ENCODE measurements around the gene BCL2L13. TPM values are rescaled to one million over a fixed set of nuclear protein-coding genes. Genes with fewer than 3 reads are reported as not detected.

The BCL2L13 gene
- total RNA-seq, 4 donors from 2014 or later, result 46.0 to 103 (median 72.2) TPM

DNA sequence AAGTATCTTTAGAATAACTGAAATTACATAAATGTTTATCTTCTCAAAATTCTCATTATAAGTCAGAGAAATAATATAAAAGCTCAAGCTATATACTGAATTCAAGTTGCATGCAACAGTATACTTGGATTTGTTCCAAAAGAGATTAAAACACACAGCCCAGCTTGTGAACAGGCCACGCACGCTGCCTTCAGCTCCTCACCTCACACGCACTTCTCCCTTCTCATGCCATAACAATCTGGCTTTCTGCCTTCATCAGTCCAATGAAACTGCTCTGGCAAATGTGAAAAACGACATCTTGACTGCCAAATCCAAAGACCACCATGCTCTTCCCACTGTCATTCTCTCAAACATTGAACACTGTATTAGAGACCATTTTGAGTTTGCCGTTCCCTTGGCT lies 32.1 kb upstream of the BCL2L13 start:
- no peak for DNase-seq
- Histone ChIP-seq H3K36me3 (peaks cover 3 to 12% of the 10 kb centered on the region in 2 donors), H3K27me3 (no peaks in the 10 kb centered on the region), H3K9me3 (no peaks in the 10 kb centered on the region), H3K4me1 (no peaks in the 10 kb centered on the region), H3K27ac (no peak overlapping the region), H3K4me3 (replicated peaks in 1 of 3) (no peak overlapping the region)
- 79 to 82% methylated on average over 5 of the region's 5 CpGs for WGBS, 2 donors
- intact Hi-C loops (cut with DNase I), result no loop called here
- no peak for TF ChIP-seq POLR2A (IDR thresholded peaks at IDR 0.05)
- TF ChIP-seq CTCF (IDR thresholded peaks at IDR 0.05), result no peak

GRCh38 chr22:17607891-17608521 lies 30.6 kb upstream of the BCL2L13 start:
- intact Hi-C loops (cut with DNase I), result no loop called here
- Histone ChIP-seq H3K9me3 (no peaks in the 10 kb centered on the region), H3K36me3 (peaks cover 12 to 25% of the 10 kb centered on the region in 2 donors), H3K27me3 (no peaks in the 10 kb centered on the region), H3K27ac (no peak overlapping the region), H3K4me1 (no peaks in the 10 kb centered on the region), H3K4me3 (replicated peaks in 1 of 3) (no peak overlapping the region)
- 92 to 97% methylated on average over 4 of the region's 4 CpGs for WGBS, 2 donors
- DNase-seq, result no peak
- TF ChIP-seq POLR2A (IDR thresholded peaks at IDR 0.05) (no peak), CTCF (IDR thresholded peaks at IDR 0.05) (no peak)

- H3K36me3 ChIP-seq, result peaks cover 12 to 37% of the 10 kb centered on the region in 2 donors
- 32 to 95% methylated on average over 3 of the region's 3 CpGs for WGBS, 2 donors
- no peak for DNase-seq
- no peaks in the 10 kb centered on the region for H3K9me3 ChIP-seq
- H3K27me3 ChIP-seq, result no peaks in the 10 kb centered on the region
- H3K4me1 ChIP-seq, result no peaks in the 10 kb centered on the region
- no peak overlapping the region for H3K27ac ChIP-seq
- intact Hi-C loops (cut with DNase I), result no loop called here
- no peak overlapping the region for H3K4me3 ChIP-seq (replicated peaks in 1 of 3)
- TF ChIP-seq CTCF (IDR thresholded peaks at IDR 0.05), result no peak
- no peak for TF ChIP-seq POLR2A (IDR thresholded peaks at IDR 0.05)
Measured at GRCh38 chr22:17612057-17612456, 26.5 kb upstream of the BCL2L13 start.

- DNase-seq, result no peak
- no peaks in the 10 kb centered on the region for H3K4me1 ChIP-seq
- TF ChIP-seq CTCF (IDR thresholded peaks at IDR 0.05) (no peak), POLR2A (IDR thresholded peaks at IDR 0.05) (no peak)
- WGBS, 2 donors, result 91 to 94% methylated on average over 7 of the region's 7 CpGs
- intact Hi-C loops (cut with DNase I), result no loop called here
- no peaks in the 10 kb centered on the region for H3K27me3 ChIP-seq
- no peak overlapping the region for H3K4me3 ChIP-seq (replicated peaks in 1 of 3)
- no peaks in the 10 kb centered on the region for H3K9me3 ChIP-seq
- no peak overlapping the region for H3K27ac ChIP-seq
- H3K36me3 ChIP-seq, result peaks cover 20 to 36% of the 10 kb centered on the region in 2 donors
Measured at GRCh38 chr22:17613280-17613679, 25.3 kb upstream of the BCL2L13 start.

GRCh38 chr22:17627961-17628405 lies 10.6 kb upstream of the BCL2L13 start:
- peak overlapping the region; percentile 94 to 98 (median 97) for H3K4me3 ChIP-seq (replicated peaks in 1 of 3)
- H3K4me1 ChIP-seq, result peaks cover 14 to 17% of the 10 kb centered on the region in 2 donors
- H3K27ac ChIP-seq, result peak overlapping the region in 2 of 3 donors; percentile 86 to 95
- H3K9me3 ChIP-seq, result no peaks in the 10 kb centered on the region
- intact Hi-C loops (cut with DNase I), result no loop called here
- no peak for DNase-seq
- 12 to 13% methylated on average over 17 to 22 of the region's 24 CpGs for WGBS, 2 donors
- no peaks in the 10 kb centered on the region for H3K36me3 ChIP-seq
- TF ChIP-seq POLR2A (IDR thresholded peaks at IDR 0.05) (no peak), CTCF (IDR thresholded peaks at IDR 0.05) (no peak)
- no peaks in the 10 kb centered on the region for H3K27me3 ChIP-seq

All from thyroid gland (tissue), 4 donors.